ENCODE results near the gene LYRM7.

GRCh38 chr5:131186561-131187256 is 16.0 kb downstream of the LYRM7 start:
- TF ChIP-seq POLR2AphosphoS5 (IDR thresholded peaks at IDR 0.05): no peak
- TF ChIP-seq CTCF (IDR thresholded peaks at IDR 0.05): no peak
- no peak for TF ChIP-seq POLR2A (IDR thresholded peaks at IDR 0.05; ENCODE audit: low read depth)

Measured in esophagus muscularis mucosa (tissue), 3 donors.